ENCODE data around the gene SMIM1. TPM values are rescaled to one million over a fixed set of nuclear protein-coding genes. Genes with fewer than 3 reads are reported as not detected.

SMIM1 gene
- total RNA-seq, 1 donor from 2014 or later = 6.6 TPM

GRCh38 chr1:3779265-3779911 is 6.8 kb downstream of the SMIM1 start:
- Histone ChIP-seq H3K27ac (ENCODE audit: low read depth, low read length) (no peak overlapping the region), H3K36me3 (ENCODE audit: insufficient read depth, low read length) (peaks cover 25% of the 10 kb centered on the region), H3K9ac (ENCODE audit: low read length) (no peak overlapping the region), H3K4me1 (ENCODE audit: insufficient read depth, low read length) (peaks cover 11% of the 10 kb centered on the region), H3K27me3 (ENCODE audit: insufficient read depth, low read length) (no peaks in the 10 kb centered on the region), H3K79me2 (ENCODE audit: insufficient read depth, low read length) (no peaks in the 10 kb centered on the region), H3K9me3 (ENCODE audit: insufficient read depth, low read depth, low read length) (no peaks in the 10 kb centered on the region), H3K4me2 (ENCODE audit: low read length) (no peak overlapping the region), H2AFZ (ENCODE audit: low read depth, low read length) (no peak overlapping the region), H3K4me3 (ENCODE audit: insufficient read depth, low read depth, low read length) (no peak overlapping the region), H4K20me1 (ENCODE audit: insufficient read depth, low read length) (peaks cover 11% of the 10 kb centered on the region)
- TF ChIP-seq EZH2 (IDR thresholded peaks at IDR 0.05; ENCODE audit: insufficient read depth, low read length) (no peak), CTCF (IDR thresholded peaks at IDR 0.05; ENCODE audit: insufficient read depth, low read depth, low read length) (no peak)
- H3K4me3 Mint-ChIP-seq (ENCODE audit: unreplicated experiment) = no peak overlapping the region
- no peaks in the 10 kb centered on the region for H3K9me3 Mint-ChIP-seq (ENCODE audit: unreplicated experiment)
- peaks cover 5% of the 10 kb centered on the region for H3K4me1 Mint-ChIP-seq (ENCODE audit: low read depth, unreplicated experiment)
- DNase-seq (ENCODE audit: low read depth) = no peak
- FAIRE-seq = no peak
- H3K27me3 Mint-ChIP-seq (ENCODE audit: low read depth, unreplicated experiment) = no peaks in the 10 kb centered on the region
- no peak overlapping the region for H3K27ac Mint-ChIP-seq (ENCODE audit: unreplicated experiment)
- H3K36me3 Mint-ChIP-seq (ENCODE audit: low read depth, unreplicated experiment) = peaks cover 8% of the 10 kb centered on the region

- Mint-ChIP-seq H3K36me3 (ENCODE audit: low read depth, unreplicated experiment) (peaks cover 8% of the 10 kb centered on the region), H3K4me1 (ENCODE audit: low read depth, unreplicated experiment) (peaks cover 3% of the 10 kb centered on the region), H3K4me3 (ENCODE audit: unreplicated experiment) (no peak overlapping the region), H3K9me3 (ENCODE audit: unreplicated experiment) (no peaks in the 10 kb centered on the region), H3K27me3 (ENCODE audit: low read depth, unreplicated experiment) (no peaks in the 10 kb centered on the region), H3K27ac (ENCODE audit: unreplicated experiment) (no peak overlapping the region)
- Histone ChIP-seq H3K4me1 (ENCODE audit: insufficient read depth, low read length) (peaks cover 10% of the 10 kb centered on the region), H3K9ac (ENCODE audit: low read length) (no peak overlapping the region), H4K20me1 (ENCODE audit: insufficient read depth, low read length) (peaks cover 13% of the 10 kb centered on the region), H3K27ac (ENCODE audit: low read depth, low read length) (no peak overlapping the region), H3K36me3 (ENCODE audit: insufficient read depth, low read length) (peaks cover 25% of the 10 kb centered on the region), H3K4me2 (ENCODE audit: low read length) (no peak overlapping the region), H2AFZ (ENCODE audit: low read depth, low read length) (no peak overlapping the region), H3K4me3 (ENCODE audit: insufficient read depth, low read depth, low read length) (no peak overlapping the region), H3K79me2 (ENCODE audit: insufficient read depth, low read length) (no peaks in the 10 kb centered on the region), H3K9me3 (ENCODE audit: insufficient read depth, low read depth, low read length) (no peaks in the 10 kb centered on the region), H3K27me3 (ENCODE audit: insufficient read depth, low read length) (no peaks in the 10 kb centered on the region)
- FAIRE-seq (no peak), DNase-seq (ENCODE audit: low read depth) (no peak)
- no peak for TF ChIP-seq EZH2 (IDR thresholded peaks at IDR 0.05; ENCODE audit: insufficient read depth, low read length)
- TF ChIP-seq CTCF (IDR thresholded peaks at IDR 0.05; ENCODE audit: insufficient read depth, low read depth, low read length) = no peak
Observed at GRCh38 chr1:3779912-3780416, 7.4 kb downstream of the SMIM1 start.

GRCh38 chr1:3780901-3781300 is 8.4 kb downstream of the SMIM1 start:
- Histone ChIP-seq H3K27ac (ENCODE audit: low read depth, low read length) (no peak overlapping the region), H2AFZ (ENCODE audit: low read depth, low read length) (no peak overlapping the region), H3K4me2 (ENCODE audit: low read length) (no peak overlapping the region), H3K4me3 (ENCODE audit: insufficient read depth, low read depth, low read length) (no peak overlapping the region), H3K36me3 (ENCODE audit: insufficient read depth, low read length) (peaks cover 25% of the 10 kb centered on the region), H3K4me1 (ENCODE audit: insufficient read depth, low read length) (peaks cover under 1% of the 10 kb centered on the region), H4K20me1 (ENCODE audit: insufficient read depth, low read length) (peaks cover 20% of the 10 kb centered on the region), H3K9me3 (ENCODE audit: insufficient read depth, low read depth, low read length) (no peaks in the 10 kb centered on the region), H3K79me2 (ENCODE audit: insufficient read depth, low read length) (no peaks in the 10 kb centered on the region), H3K27me3 (ENCODE audit: insufficient read depth, low read length) (no peaks in the 10 kb centered on the region), H3K9ac (ENCODE audit: low read length) (no peak overlapping the region)
- Mint-ChIP-seq H3K4me3 (ENCODE audit: unreplicated experiment) (no peak overlapping the region), H3K9me3 (ENCODE audit: unreplicated experiment) (no peaks in the 10 kb centered on the region), H3K27ac (ENCODE audit: unreplicated experiment) (no peak overlapping the region), H3K4me1 (ENCODE audit: low read depth, unreplicated experiment) (no peaks in the 10 kb centered on the region), H3K27me3 (ENCODE audit: low read depth, unreplicated experiment) (no peaks in the 10 kb centered on the region), H3K36me3 (ENCODE audit: low read depth, unreplicated experiment) (peaks cover 13% of the 10 kb centered on the region)
- TF ChIP-seq CTCF (IDR thresholded peaks at IDR 0.05; ENCODE audit: insufficient read depth, low read depth, low read length) (no peak), EZH2 (IDR thresholded peaks at IDR 0.05; ENCODE audit: insufficient read depth, low read length) (no peak)
- DNase-seq (ENCODE audit: low read depth) (no peak), FAIRE-seq (no peak)
